HEK293 (cell line): ENCODE measurements around the gene GPATCH3.

Source experiments
- OVOL3 ChIP-seq: fragments of 450-650 bp; formaldehyde crosslinking; IDR thresholded peaks from 2 replicates; pipeline ENCODE4 v1.5.1; 2016; ENCODE audit warnings: missing biosample characterization, missing genetic modification characterization
- SALL2 ChIP-seq: fragments of 450-650 bp; formaldehyde crosslinking; IDR thresholded peaks from 2 replicates; pipeline ENCODE4 v1.5.0; 2017; ENCODE audit warnings: missing biosample characterization, mild to moderate bottlenecking, missing genetic modification characterization, borderline replicate concordance
- TCF7L2 ChIP-seq: IDR thresholded peaks from 2 replicates; pipeline ENCODE4 v1.6.1; 2011; ENCODE audit warnings: low read depth, mild to moderate bottlenecking, inconsistent platforms, low read length, moderate library complexity, borderline replicate concordance
- YY2 ChIP-seq: fragments of 450-650 bp; formaldehyde crosslinking; IDR thresholded peaks from 2 replicates; pipeline ENCODE4 v1.5.1; 2016; ENCODE audit warnings: missing biosample characterization, missing genetic modification characterization
- ZBTB17 ChIP-seq: fragments of 450-650 bp; formaldehyde crosslinking; IDR thresholded peaks from 2 replicates; pipeline ENCODE4 v1.5.1; 2016; ENCODE audit warnings: missing biosample characterization, missing genetic modification characterization
- ZFP3 ChIP-seq: fragments of 450-650 bp; formaldehyde crosslinking; IDR thresholded peaks from 2 replicates; pipeline ENCODE4 v1.5.1; 2016; ENCODE audit warnings: low read depth, missing biosample characterization, missing genetic modification characterization
- ZNF174 ChIP-seq: fragments of 450-650 bp; formaldehyde crosslinking; IDR thresholded peaks from 2 replicates; pipeline ENCODE4 v1.5.0; 2017; ENCODE audit warnings: missing biosample characterization, mild to moderate bottlenecking, missing genetic modification characterization
- ZNF292 ChIP-seq: fragments of 450-650 bp; formaldehyde crosslinking; IDR thresholded peaks from 2 replicates; pipeline ENCODE4 v1.5.1; 2016; ENCODE audit warnings: low read depth, missing biosample characterization, missing genetic modification characterization, borderline replicate concordance
- ZNF302 ChIP-seq: fragments of 450-650 bp; formaldehyde crosslinking; IDR thresholded peaks from 2 replicates; pipeline ENCODE4 v1.5.1; 2016; ENCODE audit warnings: missing biosample characterization, missing genetic modification characterization, low read depth
- ZNF311 ChIP-seq: fragments of 450-650 bp; formaldehyde crosslinking; IDR thresholded peaks from 2 replicates; pipeline ENCODE4 v1.5.1; 2017; ENCODE audit warnings: missing biosample characterization, missing genetic modification characterization, borderline replicate concordance
- ZNF341 ChIP-seq: fragments of 450-650 bp; formaldehyde crosslinking; IDR thresholded peaks from 2 replicates; pipeline ENCODE4; 2016; ENCODE audit warnings: low read depth, missing biosample characterization, missing genetic modification characterization
- ZNF416 ChIP-seq: fragments of 450-650 bp; formaldehyde crosslinking; IDR thresholded peaks from 2 replicates; pipeline ENCODE4 v1.5.1; 2016; ENCODE audit warnings: missing biosample characterization, missing genetic modification characterization
- ZNF473 ChIP-seq: fragments of 450-650 bp; formaldehyde crosslinking; IDR thresholded peaks from 2 replicates; pipeline ENCODE4 v1.5.1; 2017; ENCODE audit warnings: missing biosample characterization, missing genetic modification characterization
- ZNF529 ChIP-seq: fragments of 450-650 bp; formaldehyde crosslinking; IDR thresholded peaks from 2 replicates; pipeline ENCODE4 v1.5.1; 2017; ENCODE audit warnings: missing genetic modification characterization, missing biosample characterization; ENCODE audit not compliant: insufficient replicate concordance
- ZNF585B ChIP-seq: fragments of 450-650 bp; formaldehyde crosslinking; IDR thresholded peaks from 2 replicates; pipeline ENCODE4 v1.5.1; 2016; ENCODE audit warnings: missing biosample characterization, missing genetic modification characterization
- ZNF624 ChIP-seq: fragments of 450-650 bp; formaldehyde crosslinking; IDR thresholded peaks from 2 replicates; pipeline ENCODE4 v1.5.1; 2017; ENCODE audit warnings: missing biosample characterization, missing genetic modification characterization
- ZNF660 ChIP-seq: fragments of 450-650 bp; IDR thresholded peaks from 2 replicates; pipeline ENCODE4 v1.5.1; 2018; ENCODE audit warnings: missing biosample characterization, mild to moderate bottlenecking, missing genetic modification characterization
- ZNF76 ChIP-seq: fragments of 450-650 bp; formaldehyde crosslinking; IDR thresholded peaks from 2 replicates; pipeline ENCODE4; 2016; ENCODE audit warnings: low read depth, missing biosample characterization, missing genetic modification characterization, borderline replicate concordance
- ZNF768 ChIP-seq: fragments of 450-650 bp; formaldehyde crosslinking; IDR thresholded peaks from 2 replicates; pipeline ENCODE4 v1.5.1; 2018; ENCODE audit warnings: missing biosample characterization, mild to moderate bottlenecking, missing genetic modification characterization
- ZNF785 ChIP-seq: fragments of 450-650 bp; formaldehyde crosslinking; IDR thresholded peaks from 2 replicates; pipeline ENCODE4 v1.5.1; 2016; ENCODE audit warnings: missing biosample characterization, missing genetic modification characterization
- ZNF791 ChIP-seq: fragments of 450-650 bp; formaldehyde crosslinking; IDR thresholded peaks from 2 replicates; pipeline ENCODE4 v1.5.1; 2016; ENCODE audit warnings: missing biosample characterization, missing genetic modification characterization
- TF ChIP-seq, protein P1 (sequence below): fragments of 450-650 bp; formaldehyde crosslinking; IDR thresholded peaks from 2 replicates; pipeline ENCODE4 v1.5.1; 2016; ENCODE audit warnings: missing biosample characterization, missing genetic modification characterization
- TF ChIP-seq, protein P2 (sequence below): fragments of 450-650 bp; formaldehyde crosslinking; IDR thresholded peaks from 2 replicates; pipeline ENCODE4 v1.5.1; 2016; ENCODE audit warnings: missing biosample characterization, missing genetic modification characterization
- TF ChIP-seq, protein P3 (sequence below): fragments of 450-650 bp; formaldehyde crosslinking; IDR thresholded peaks from 2 replicates; pipeline ENCODE4; 2016; ENCODE audit warnings: missing biosample characterization, missing genetic modification characterization
- TF ChIP-seq, protein P4 (sequence below): fragments of 450-650 bp; formaldehyde crosslinking; IDR thresholded peaks from 2 replicates; pipeline ENCODE4 v1.5.1; 2016; ENCODE audit warnings: missing biosample characterization, missing genetic modification characterization
- TF ChIP-seq, protein P5 (sequence below): fragments of 450-650 bp; formaldehyde crosslinking; IDR thresholded peaks from 2 replicates; pipeline ENCODE4 v1.5.1; 2017; ENCODE audit warnings: missing biosample characterization, missing genetic modification characterization
- TF ChIP-seq, protein P6 (sequence below): fragments of 450-650 bp; formaldehyde crosslinking; IDR thresholded peaks from 2 replicates; pipeline ENCODE4 v1.5.1; 2017; ENCODE audit warnings: missing biosample characterization, missing genetic modification characterization

The GPATCH3 gene

DNA sequence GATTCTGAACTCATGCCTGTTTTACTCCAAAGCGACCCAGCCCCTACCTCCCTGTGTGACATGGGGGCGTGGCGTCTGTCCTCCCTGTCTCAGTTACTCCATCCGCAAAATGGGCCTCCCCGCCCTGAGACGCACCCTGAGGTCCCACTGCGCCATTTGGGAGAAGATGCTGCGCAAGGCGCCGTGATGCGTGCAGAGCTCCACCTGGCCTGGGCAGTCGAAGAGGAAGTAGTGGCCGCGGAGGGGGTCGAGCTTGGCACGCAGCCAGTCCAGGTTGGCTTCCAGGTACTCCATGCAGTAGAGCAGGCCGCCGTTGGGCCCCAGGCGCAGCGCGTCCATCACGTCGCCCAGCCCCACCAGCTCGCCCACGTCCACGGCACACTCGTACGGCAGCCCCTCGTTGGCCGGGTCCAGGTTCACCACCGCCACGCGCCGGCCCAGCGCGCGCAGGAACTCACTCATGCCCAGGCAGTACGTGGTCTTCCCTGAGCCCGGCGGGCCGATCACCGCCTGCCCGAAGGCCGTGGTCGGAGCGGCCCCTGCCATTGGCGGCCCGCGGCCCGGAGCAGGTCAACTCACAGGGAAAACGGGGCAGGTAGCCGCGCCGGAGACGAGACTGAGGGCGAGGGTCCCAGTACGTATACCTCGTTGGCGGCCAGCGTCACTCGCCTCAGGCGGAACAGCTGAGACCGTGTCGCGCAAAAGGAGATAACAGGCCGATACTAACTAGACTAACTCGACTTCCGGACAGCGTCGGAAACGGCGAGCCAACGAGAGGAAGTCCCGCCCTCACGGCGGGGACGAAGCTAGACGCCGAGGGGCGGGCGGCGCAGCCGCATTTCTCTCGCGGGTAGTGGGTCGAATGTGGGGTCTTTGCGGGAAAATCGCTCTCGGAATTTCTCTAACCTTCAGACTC lies 10.5 kb downstream of the GPATCH3 start, which contains the start of gene GPN2 (continued):
- TF ChIP-seq, protein P1, sequence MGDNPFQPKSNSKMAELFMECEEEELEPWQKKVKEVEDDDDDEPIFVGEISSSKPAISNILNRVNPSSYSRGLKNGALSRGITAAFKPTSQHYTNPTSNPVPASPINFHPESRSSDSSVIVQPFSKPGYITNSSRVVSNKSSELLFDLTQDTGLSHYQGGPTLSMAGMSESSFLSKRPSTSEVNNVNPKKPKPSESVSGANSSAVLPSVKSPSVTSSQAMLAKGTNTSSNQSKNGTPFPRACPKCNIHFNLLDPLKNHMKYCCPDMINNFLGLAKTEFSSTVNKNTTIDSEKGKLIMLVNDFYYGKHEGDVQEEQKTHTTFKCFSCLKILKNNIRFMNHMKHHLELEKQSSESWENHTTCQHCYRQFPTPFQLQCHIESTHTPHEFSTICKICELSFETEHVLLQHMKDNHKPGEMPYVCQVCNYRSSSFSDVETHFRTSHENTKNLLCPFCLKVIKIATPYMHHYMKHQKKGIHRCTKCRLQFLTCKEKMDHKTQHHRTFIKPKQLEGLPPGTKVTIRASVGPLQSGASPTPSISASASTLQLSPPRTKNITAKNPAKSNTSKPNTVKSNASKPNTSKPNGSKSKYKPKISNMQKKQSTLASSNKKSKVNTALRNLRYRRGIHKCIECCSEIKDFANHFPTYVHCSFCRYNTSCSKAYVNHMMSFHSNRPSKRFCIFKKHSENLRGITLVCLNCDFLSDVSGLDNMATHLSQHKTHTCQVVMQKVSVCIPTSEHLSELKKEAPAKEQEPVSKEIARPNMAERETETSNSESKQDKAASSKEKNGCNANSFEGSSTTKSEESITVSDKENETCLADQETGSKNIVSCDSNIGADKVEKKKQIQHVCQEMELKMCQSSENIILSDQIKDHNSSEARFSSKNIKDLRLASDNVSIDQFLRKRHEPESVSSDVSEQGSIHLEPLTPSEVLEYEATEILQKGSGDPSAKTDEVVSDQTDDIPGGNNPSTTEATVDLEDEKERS (tag by site-specific recombination), result no peak
- TF ChIP-seq ZNF768 (tag by site-specific recombination), result 0 out of 2 replicates have a peak, but pooled peaks have one; percentile 6
- no peak for TF ChIP-seq ZNF624 (tag by site-specific recombination)
- TF ChIP-seq ZNF785 (tag by site-specific recombination), result no peak
- TF ChIP-seq, protein P2, sequence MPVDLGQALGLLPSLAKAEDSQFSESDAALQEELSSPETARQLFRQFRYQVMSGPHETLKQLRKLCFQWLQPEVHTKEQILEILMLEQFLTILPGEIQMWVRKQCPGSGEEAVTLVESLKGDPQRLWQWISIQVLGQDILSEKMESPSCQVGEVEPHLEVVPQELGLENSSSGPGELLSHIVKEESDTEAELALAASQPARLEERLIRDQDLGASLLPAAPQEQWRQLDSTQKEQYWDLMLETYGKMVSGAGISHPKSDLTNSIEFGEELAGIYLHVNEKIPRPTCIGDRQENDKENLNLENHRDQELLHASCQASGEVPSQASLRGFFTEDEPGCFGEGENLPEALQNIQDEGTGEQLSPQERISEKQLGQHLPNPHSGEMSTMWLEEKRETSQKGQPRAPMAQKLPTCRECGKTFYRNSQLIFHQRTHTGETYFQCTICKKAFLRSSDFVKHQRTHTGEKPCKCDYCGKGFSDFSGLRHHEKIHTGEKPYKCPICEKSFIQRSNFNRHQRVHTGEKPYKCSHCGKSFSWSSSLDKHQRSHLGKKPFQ (tag by site-specific recombination), result no peak
- no peak for TF ChIP-seq ZNF311 (tag by site-specific recombination)
- TF ChIP-seq ZBTB17 (tag by site-specific recombination), result peak; percentile 76; the same call in 1 of the 2 replicates
- no peak for TF ChIP-seq ZNF473 (tag by site-specific recombination)
- no peak for TF ChIP-seq OVOL3 (tag by site-specific recombination)
- TF ChIP-seq, protein P3, sequence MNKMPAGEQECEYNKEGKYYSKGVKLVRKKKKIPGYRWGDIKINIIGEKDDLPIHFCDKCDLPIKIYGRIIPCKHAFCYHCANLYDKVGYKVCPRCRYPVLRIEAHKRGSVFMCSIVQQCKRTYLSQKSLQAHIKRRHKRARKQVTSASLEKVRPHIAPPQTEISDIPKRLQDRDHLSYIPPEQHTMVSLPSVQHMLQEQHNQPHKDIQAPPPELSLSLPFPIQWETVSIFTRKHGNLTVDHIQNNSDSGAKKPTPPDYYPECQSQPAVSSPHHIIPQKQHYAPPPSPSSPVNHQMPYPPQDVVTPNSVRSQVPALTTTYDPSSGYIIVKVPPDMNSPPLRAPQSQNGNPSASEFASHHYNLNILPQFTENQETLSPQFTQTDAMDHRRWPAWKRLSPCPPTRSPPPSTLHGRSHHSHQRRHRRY (tag by site-specific recombination), result no peak
- TF ChIP-seq SALL2 (tag by site-specific recombination), result no peak
- no peak; the same call in 1 of the 2 replicates for TF ChIP-seq ZNF791 (tag by site-specific recombination)
- no peak; the same call in 1 of the 2 replicates for TF ChIP-seq ZNF341 (tag by site-specific recombination)
- peak; percentile 24; the same call in 1 of the 2 replicates for TF ChIP-seq YY2 (tag by site-specific recombination)
- TF ChIP-seq ZNF585B (tag by site-specific recombination), result no peak
- TF ChIP-seq ZNF302 (tag by site-specific recombination), result no peak
- peak; percentile 26; the same call in 1 of the 2 replicates for TF ChIP-seq ZNF76 (tag by site-specific recombination)
- TF ChIP-seq, protein P4, sequence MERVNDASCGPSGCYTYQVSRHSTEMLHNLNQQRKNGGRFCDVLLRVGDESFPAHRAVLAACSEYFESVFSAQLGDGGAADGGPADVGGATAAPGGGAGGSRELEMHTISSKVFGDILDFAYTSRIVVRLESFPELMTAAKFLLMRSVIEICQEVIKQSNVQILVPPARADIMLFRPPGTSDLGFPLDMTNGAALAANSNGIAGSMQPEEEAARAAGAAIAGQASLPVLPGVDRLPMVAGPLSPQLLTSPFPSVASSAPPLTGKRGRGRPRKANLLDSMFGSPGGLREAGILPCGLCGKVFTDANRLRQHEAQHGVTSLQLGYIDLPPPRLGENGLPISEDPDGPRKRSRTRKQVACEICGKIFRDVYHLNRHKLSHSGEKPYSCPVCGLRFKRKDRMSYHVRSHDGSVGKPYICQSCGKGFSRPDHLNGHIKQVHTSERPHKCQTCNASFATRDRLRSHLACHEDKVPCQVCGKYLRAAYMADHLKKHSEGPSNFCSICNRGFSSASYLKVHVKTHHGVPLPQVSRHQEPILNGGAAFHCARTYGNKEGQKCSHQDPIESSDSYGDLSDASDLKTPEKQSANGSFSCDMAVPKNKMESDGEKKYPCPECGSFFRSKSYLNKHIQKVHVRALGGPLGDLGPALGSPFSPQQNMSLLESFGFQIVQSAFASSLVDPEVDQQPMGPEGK (tag by site-specific recombination), result no peak
- TF ChIP-seq, protein P5, sequence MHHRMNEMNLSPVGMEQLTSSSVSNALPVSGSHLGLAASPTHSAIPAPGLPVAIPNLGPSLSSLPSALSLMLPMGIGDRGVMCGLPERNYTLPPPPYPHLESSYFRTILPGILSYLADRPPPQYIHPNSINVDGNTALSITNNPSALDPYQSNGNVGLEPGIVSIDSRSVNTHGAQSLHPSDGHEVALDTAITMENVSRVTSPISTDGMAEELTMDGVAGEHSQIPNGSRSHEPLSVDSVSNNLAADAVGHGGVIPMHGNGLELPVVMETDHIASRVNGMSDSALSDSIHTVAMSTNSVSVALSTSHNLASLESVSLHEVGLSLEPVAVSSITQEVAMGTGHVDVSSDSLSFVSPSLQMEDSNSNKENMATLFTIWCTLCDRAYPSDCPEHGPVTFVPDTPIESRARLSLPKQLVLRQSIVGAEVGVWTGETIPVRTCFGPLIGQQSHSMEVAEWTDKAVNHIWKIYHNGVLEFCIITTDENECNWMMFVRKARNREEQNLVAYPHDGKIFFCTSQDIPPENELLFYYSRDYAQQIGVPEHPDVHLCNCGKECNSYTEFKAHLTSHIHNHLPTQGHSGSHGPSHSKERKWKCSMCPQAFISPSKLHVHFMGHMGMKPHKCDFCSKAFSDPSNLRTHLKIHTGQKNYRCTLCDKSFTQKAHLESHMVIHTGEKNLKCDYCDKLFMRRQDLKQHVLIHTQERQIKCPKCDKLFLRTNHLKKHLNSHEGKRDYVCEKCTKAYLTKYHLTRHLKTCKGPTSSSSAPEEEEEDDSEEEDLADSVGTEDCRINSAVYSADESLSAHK (tag by site-specific recombination), result no peak
- TF ChIP-seq ZFP3 (tag by site-specific recombination), result no peak
- no peak for TF ChIP-seq ZNF529 (tag by site-specific recombination)
- TF ChIP-seq ZNF660 (tag by site-specific recombination), result 0 out of 2 replicates have a peak, but pooled peaks have one; percentile 28
- no peak for TF ChIP-seq TCF7L2
- TF ChIP-seq ZNF416 (tag by site-specific recombination), result no peak
- TF ChIP-seq ZNF292 (tag by site-specific recombination), result no peak
- TF ChIP-seq ZNF174, result no peak
- TF ChIP-seq, protein P6, sequence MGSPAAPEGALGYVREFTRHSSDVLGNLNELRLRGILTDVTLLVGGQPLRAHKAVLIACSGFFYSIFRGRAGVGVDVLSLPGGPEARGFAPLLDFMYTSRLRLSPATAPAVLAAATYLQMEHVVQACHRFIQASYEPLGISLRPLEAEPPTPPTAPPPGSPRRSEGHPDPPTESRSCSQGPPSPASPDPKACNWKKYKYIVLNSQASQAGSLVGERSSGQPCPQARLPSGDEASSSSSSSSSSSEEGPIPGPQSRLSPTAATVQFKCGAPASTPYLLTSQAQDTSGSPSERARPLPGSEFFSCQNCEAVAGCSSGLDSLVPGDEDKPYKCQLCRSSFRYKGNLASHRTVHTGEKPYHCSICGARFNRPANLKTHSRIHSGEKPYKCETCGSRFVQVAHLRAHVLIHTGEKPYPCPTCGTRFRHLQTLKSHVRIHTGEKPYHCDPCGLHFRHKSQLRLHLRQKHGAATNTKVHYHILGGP (tag by site-specific recombination), result no peak
